HCT116 (cell line): Measurements from ENCODE around the gene ROR2. TPM values are rescaled to one million over a fixed set of nuclear protein-coding genes. Genes with fewer than 3 reads are reported as not detected.
A peak's percentile ranks its signal among the peaks of the same experiment; 100 is the strongest.

Source experiments
- ATAC-seq: fragments of 200-7000 bp; cut with Tn5 transposase; 2 replicates; pipeline ENCODE4 v1.9.1; 2020; ENCODE audit warnings: mild to moderate bottlenecking, moderate library complexity
- BruUV-seq: library from RNA; stranded (reverse); fragments of 400-500 nt; replicated peaks from 2 replicates; lab custom pipeline; 2021; lab: Mats Ljungman, UMichigan
- CTCF ChIA-PET: fragments of 300-600 bp; sonication (Branson Sonifier 250); formaldehyde crosslinking; loops from one replicate; lab custom pipeline; 2021; ENCODE audit warnings: antibody characterized with exemption; lab: Charles Lee
- POLR2A ChIA-PET: fragments of 300-600, 350-600 bp; sonication (Branson Sonifier 250); formaldehyde crosslinking; loops from one replicate; lab custom pipeline; 2021; ENCODE audit warnings: antibody characterized with exemption; lab: Charles Lee
- RAD21 ChIA-PET, 2 experiments: fragments of 300-600 bp; sonication (Branson Sonifier 250); formaldehyde crosslinking; loops; one replicate each; lab custom pipeline; 2023; ENCODE audit warnings: low total read pairs in 2 of 2; ENCODE audit not compliant: uncharacterized antibody in 2 of 2, unreplicated experiment in 2 of 2, low non-redundant PET in 1 of 2; lab: Charles Lee
- DNase-seq: peaks from one replicate; pipeline ENCODE4 v3.0.0-alpha.2; 2010; ENCODE audit warnings: low read depth, low spot score
- H2AFZ ChIP-seq: fragments of 200-600 bp; shearing (Covaris generic), sonication (generic); 2 replicates; pipeline ENCODE4 v1.6.1; 2017; ENCODE audit warnings: low read depth, mixed run types, mixed read lengths, antibody characterized with exemption, low read length; ENCODE audit not compliant: poor library complexity, severe bottlenecking
- H3K27ac ChIP-seq: 2 replicates; pipeline ENCODE4 v1.5.1; 2012; ENCODE audit warnings: low read depth, low read length
- H3K27me3 ChIP-seq: fragments of 200-600 bp; sonication (generic); 2 replicates; pipeline ENCODE4 v1.6.1; 2016; ENCODE audit warnings: mixed run types, low read length, mixed read lengths; ENCODE audit not compliant: insufficient read depth
- H3K36me3 ChIP-seq, 2 experiments: fragments of 200-500 bp in 1 of 2; fragments of 200-600 bp in 1 of 2; sonication (Bioruptor generic) in 1 of 2; sonication (generic) in 1 of 2; 2 replicates each; pipeline versions ENCODE4 v1.5.1 to v1.6.1; 2014 to 2016; ENCODE audit warnings: low read length in 2 of 2, inconsistent platforms in 1 of 2, mixed read lengths in 1 of 2, mixed run types in 1 of 2; ENCODE audit not compliant: insufficient read depth in 2 of 2, control insufficient read depth in 1 of 2
- H3K4me1 ChIP-seq, 2 experiments: fragments of 200-600 bp in 1 of 2; sonication (generic) in 1 of 2; 2 replicates each; pipeline versions ENCODE4 v1.5.1 to v1.6.1; 2012 to 2017; ENCODE audit warnings: low read length in 2 of 2, inconsistent platforms in 1 of 2, mild to moderate bottlenecking in 1 of 2, mixed read lengths in 1 of 2, mixed run types in 1 of 2, moderate library complexity in 1 of 2; ENCODE audit not compliant: insufficient read depth in 2 of 2, control insufficient read depth in 1 of 2
- H3K4me2 ChIP-seq: fragments of 200-600 bp; sonication (generic); 2 replicates; pipeline ENCODE4 v1.6.1; 2017; ENCODE audit warnings: mixed run types, low read length, mixed read lengths
- H3K4me3 ChIP-seq, 2 experiments: fragments of 200-600 bp in 1 of 2; sonication (generic) in 1 of 2; replicated peaks in 1 of 2; 2 replicates each; pipeline ENCODE4 v1.5.1; 2011 to 2016; ENCODE audit warnings: low read length in 2 of 2, control low read depth in 1 of 2, low read depth in 1 of 2, mild to moderate bottlenecking in 1 of 2, mixed read lengths in 1 of 2, mixed run types in 1 of 2
- H3K79me2 ChIP-seq: fragments of 200-600 bp; sonication (generic); 2 replicates; pipeline ENCODE4 v1.6.1; 2017; ENCODE audit warnings: mild to moderate bottlenecking, mixed run types, low read length, moderate library complexity, mixed read lengths; ENCODE audit not compliant: insufficient read depth
- H3K9ac ChIP-seq: fragments of 200-600 bp; sonication (generic); 2 replicates; pipeline ENCODE4 v1.6.1; 2016; ENCODE audit warnings: low read length, mixed read lengths
- H3K9me2 ChIP-seq: fragments of 200-600 bp; sonication (generic), shearing (Covaris generic); 2 replicates; pipeline ENCODE4 v1.6.1; 2017; ENCODE audit warnings: mixed run types, mild to moderate bottlenecking, moderate library complexity; ENCODE audit not compliant: insufficient read depth
- H3K9me3 ChIP-seq, 2 experiments: fragments of 200-500 bp in 1 of 2; fragments of 200-600 bp in 1 of 2; sonication (Bioruptor generic) in 1 of 2; sonication (generic) in 1 of 2; 2 replicates each; pipeline ENCODE4 v1.6.1; 2014 to 2017; ENCODE audit warnings: low read length in 2 of 2, mixed read lengths in 2 of 2, inconsistent platforms in 1 of 2, low read depth in 1 of 2, mild to moderate bottlenecking in 1 of 2, mixed run types in 1 of 2, moderate library complexity in 1 of 2; ENCODE audit not compliant: control insufficient read depth in 1 of 2, insufficient read depth in 1 of 2
- H4K20me1 ChIP-seq: fragments of 200-600 bp; sonication (generic), shearing (Covaris generic); 2 replicates; pipeline ENCODE4 v1.6.1; 2017; ENCODE audit warnings: mixed run types, mild to moderate bottlenecking, moderate library complexity; ENCODE audit not compliant: insufficient read depth
- CEBPB ChIP-seq: IDR thresholded peaks from 2 replicates; pipeline ENCODE4 v1.6.1; 2012; ENCODE audit warnings: low read depth
- ELF1 ChIP-seq: IDR thresholded peaks from 2 replicates; pipeline ENCODE4 v1.6.1; 2012; ENCODE audit warnings: low read depth, borderline replicate concordance
- EZH2 ChIP-seq: fragments of 200-600 bp; sonication (generic); IDR thresholded peaks from 2 replicates; pipeline ENCODE4 v1.6.1; 2017; ENCODE audit warnings: antibody characterized with exemption, mixed run types
- EZH2phosphoT487 ChIP-seq: fragments of 200-600 bp; IDR thresholded peaks from 2 replicates; pipeline ENCODE4 v1.6.1; 2018; ENCODE audit warnings: antibody characterized with exemption, borderline replicate concordance
- FOSL1 ChIP-seq: IDR thresholded peaks from 2 replicates; pipeline ENCODE4 v1.6.1; 2012; ENCODE audit warnings: low read depth
- JUND ChIP-seq: IDR thresholded peaks from 2 replicates; pipeline ENCODE4 v1.6.1; 2012
- POLR2A ChIP-seq: IDR thresholded peaks from 2 replicates; pipeline ENCODE4 v1.7.0; 2011; ENCODE audit warnings: borderline replicate concordance; ENCODE audit not compliant: insufficient read depth, insufficient read length; ENCODE audit errors: extremely low read depth
- POLR2AphosphoS5 ChIP-seq: IDR thresholded peaks from 2 replicates; pipeline ENCODE4 v1.6.1; 2011; ENCODE audit warnings: mild to moderate bottlenecking, low read depth, low read length, moderate library complexity
- SIN3A ChIP-seq: IDR thresholded peaks from 2 replicates; pipeline ENCODE4 v1.6.1; 2012; ENCODE audit warnings: low read depth
- SP1 ChIP-seq: IDR thresholded peaks from 2 replicates; pipeline ENCODE4 v1.6.1; 2012; ENCODE audit warnings: low read depth
- SRF ChIP-seq: IDR thresholded peaks from 2 replicates; pipeline ENCODE4 v1.6.1; 2012; ENCODE audit warnings: low read depth
- TCF7L2 ChIP-seq: IDR thresholded peaks from 2 replicates; pipeline ENCODE4 v1.7.0; 2011; ENCODE audit warnings: borderline replicate concordance, inconsistent platforms; ENCODE audit not compliant: insufficient read depth, insufficient read length; ENCODE audit errors: extremely low read depth
- YY1 ChIP-seq: IDR thresholded peaks from 2 replicates; pipeline ENCODE4 v1.6.1; 2011; ENCODE audit warnings: low read length, low read depth, moderate library complexity, mild to moderate bottlenecking; ENCODE audit not compliant: insufficient replicate concordance; ENCODE audit errors: extremely low read depth
- ZNF274 ChIP-seq: fragments of 200-500 bp; sonication (Bioruptor generic); IDR thresholded peaks from 2 replicates; pipeline ENCODE4 v1.6.1; 2014; ENCODE audit warnings: mild to moderate bottlenecking, low read depth, low read length, inconsistent platforms
- intact Hi-C: fragments of 100-400 bp; cut with micrococcal nuclease; formaldehyde crosslinking; loops from 2 replicates; pipeline ENCODE4 v1.10.0; 2022
- total RNA-seq: library from RNA; stranded (reverse); gene quantifications from one replicate; pipeline ENCODE4 v1.2.1, GENCODE V29; 2021; ENCODE audit not compliant: unreplicated experiment
- TF ChIP-seq, protein P1 (sequence below): IDR thresholded peaks from 2 replicates; pipeline ENCODE4 v1.6.1; 2012; ENCODE audit warnings: low read depth
- TF ChIP-seq, protein P2 (sequence below), 3 experiments: fragments of 200-600 bp in 1 of 3; sonication (generic) in 1 of 3; IDR thresholded peaks in 2 of 3; conservative IDR thresholded peaks in 1 of 3; 2 replicates each; pipeline ENCODE4 v1.5.1; 2012 to 2017; ENCODE audit warnings: low read depth in 2 of 3, low read length in 2 of 3, antibody characterized with exemption in 1 of 3, borderline replicate concordance in 1 of 3, control low read depth in 1 of 3, mild to moderate bottlenecking in 1 of 3, mixed read lengths in 1 of 3, mixed run types in 1 of 3, moderate library complexity in 1 of 3; ENCODE audit not compliant: insufficient read depth in 1 of 3

Gene ROR2
- total RNA-seq, 1 experiment from 2014 or later: 15.7 TPM

DNA sequence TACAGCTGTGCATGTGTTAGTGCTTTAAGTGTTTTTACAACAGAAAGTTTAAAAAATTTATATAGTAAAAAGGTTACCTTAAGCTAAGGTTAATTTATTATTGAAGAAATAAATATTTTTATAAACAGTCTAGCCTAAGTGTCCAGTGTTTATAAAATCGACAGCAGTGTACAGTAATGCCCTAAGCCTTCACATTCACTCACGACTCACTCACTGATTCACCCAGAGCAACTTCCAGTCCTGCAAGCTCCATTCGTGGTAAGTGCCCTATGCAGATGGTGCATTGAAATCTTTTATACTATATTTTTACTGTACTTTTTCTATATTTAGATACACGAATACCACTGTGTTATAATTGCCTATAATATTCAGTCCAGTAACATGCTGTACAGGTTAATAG is 159.1 kb downstream of the ROR2 start:
- Histone ChIP-seq H3K9me3 (no peaks in the 10 kb centered on the region), H3K4me3 (no peak overlapping the region), H3K79me2 (0 out of 2 replicates have a peak, but pooled peaks cover 5% of the 10 kb centered on the region), H3K9me2 (no peaks in the 10 kb centered on the region), H3K27me3 (no peaks in the 10 kb centered on the region), H3K27ac (no peak overlapping the region), H2AFZ (no peak overlapping the region), H3K36me3 (no peaks in the 10 kb centered on the region), H3K4me1 (peaks cover 8 to 17% of the 10 kb centered on the region in 2 experiments), H4K20me1 (no peaks in the 10 kb centered on the region), H3K4me2 (peak overlapping the region; percentile 31; the same call in 1 of the 2 replicates), H3K9ac (no peak overlapping the region)
- intact Hi-C loops: no loop called here
- ChIA-PET RAD21 (no interaction called here), CTCF (interaction anchor here (1.1 to 1.3 kb wide), 2 partner anchors 32 to 159 kb away, joined by 3 to 5 read pairs; partner anchors contain the start of gene ROR2), POLR2A (no interaction called here)
- TF ChIP-seq, protein P1, sequence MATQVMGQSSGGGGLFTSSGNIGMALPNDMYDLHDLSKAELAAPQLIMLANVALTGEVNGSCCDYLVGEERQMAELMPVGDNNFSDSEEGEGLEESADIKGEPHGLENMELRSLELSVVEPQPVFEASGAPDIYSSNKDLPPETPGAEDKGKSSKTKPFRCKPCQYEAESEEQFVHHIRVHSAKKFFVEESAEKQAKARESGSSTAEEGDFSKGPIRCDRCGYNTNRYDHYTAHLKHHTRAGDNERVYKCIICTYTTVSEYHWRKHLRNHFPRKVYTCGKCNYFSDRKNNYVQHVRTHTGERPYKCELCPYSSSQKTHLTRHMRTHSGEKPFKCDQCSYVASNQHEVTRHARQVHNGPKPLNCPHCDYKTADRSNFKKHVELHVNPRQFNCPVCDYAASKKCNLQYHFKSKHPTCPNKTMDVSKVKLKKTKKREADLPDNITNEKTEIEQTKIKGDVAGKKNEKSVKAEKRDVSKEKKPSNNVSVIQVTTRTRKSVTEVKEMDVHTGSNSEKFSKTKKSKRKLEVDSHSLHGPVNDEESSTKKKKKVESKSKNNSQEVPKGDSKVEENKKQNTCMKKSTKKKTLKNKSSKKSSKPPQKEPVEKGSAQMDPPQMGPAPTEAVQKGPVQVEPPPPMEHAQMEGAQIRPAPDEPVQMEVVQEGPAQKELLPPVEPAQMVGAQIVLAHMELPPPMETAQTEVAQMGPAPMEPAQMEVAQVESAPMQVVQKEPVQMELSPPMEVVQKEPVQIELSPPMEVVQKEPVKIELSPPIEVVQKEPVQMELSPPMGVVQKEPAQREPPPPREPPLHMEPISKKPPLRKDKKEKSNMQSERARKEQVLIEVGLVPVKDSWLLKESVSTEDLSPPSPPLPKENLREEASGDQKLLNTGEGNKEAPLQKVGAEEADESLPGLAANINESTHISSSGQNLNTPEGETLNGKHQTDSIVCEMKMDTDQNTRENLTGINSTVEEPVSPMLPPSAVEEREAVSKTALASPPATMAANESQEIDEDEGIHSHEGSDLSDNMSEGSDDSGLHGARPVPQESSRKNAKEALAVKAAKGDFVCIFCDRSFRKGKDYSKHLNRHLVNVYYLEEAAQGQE: no peak
- peak; percentile 57 for TF ChIP-seq JUND
- TF ChIP-seq CEBPB: no peak
- TF ChIP-seq FOSL1: peak; percentile 70
- no TSS peak for BruUV-seq
- DNase-seq (peak; percentile 13), ATAC-seq (peak; percentile 41; the same call in 1 of the 2 replicates)

DNA sequence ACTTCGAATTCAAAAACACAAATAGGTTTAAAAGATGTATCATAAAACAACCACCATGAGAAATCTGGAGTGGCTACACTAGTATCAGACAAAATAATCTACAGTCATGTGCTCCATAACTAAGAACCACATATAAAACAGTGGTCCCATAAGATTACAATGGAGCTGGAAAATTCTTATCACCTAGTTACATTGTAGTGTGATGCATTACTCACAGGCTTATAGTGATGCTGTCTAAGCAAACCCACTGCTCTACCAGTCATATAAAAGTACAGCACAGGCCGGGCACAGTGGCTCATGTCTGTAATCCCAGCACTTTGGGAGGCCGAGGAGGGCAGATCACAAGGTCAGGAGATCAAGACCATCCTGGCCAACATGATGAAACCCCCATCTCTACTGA is 160.1 kb downstream of the ROR2 start:
- ATAC-seq (no peak), DNase-seq (no peak)
- Histone ChIP-seq H3K27me3 (no peaks in the 10 kb centered on the region), H3K4me3 (no peak overlapping the region), H3K9me3 (no peaks in the 10 kb centered on the region), H4K20me1 (no peaks in the 10 kb centered on the region), H3K9ac (no peak overlapping the region), H2AFZ (no peak overlapping the region), H3K36me3 (no peaks in the 10 kb centered on the region), H3K27ac (no peak overlapping the region), H3K79me2 (0 out of 2 replicates have a peak, but pooled peaks cover 5% of the 10 kb centered on the region), H3K9me2 (no peaks in the 10 kb centered on the region), H3K4me1 (peaks cover 0 to 7% of the 10 kb centered on the region in 2 experiments), H3K4me2 (no peak overlapping the region)
- POLR2A ChIA-PET: no interaction called here
- intact Hi-C loops: no loop called here
- TF ChIP-seq TCF7L2 (no peak), SIN3A (no peak), POLR2A (no peak), EZH2phosphoT487 (no peak), POLR2AphosphoS5 (no peak), YY1 (no peak), ELF1 (no peak), CEBPB (no peak), ZNF274 (no peak), SRF (no peak), SP1 (no peak), EZH2 (no peak)
- TF ChIP-seq, protein P2, sequence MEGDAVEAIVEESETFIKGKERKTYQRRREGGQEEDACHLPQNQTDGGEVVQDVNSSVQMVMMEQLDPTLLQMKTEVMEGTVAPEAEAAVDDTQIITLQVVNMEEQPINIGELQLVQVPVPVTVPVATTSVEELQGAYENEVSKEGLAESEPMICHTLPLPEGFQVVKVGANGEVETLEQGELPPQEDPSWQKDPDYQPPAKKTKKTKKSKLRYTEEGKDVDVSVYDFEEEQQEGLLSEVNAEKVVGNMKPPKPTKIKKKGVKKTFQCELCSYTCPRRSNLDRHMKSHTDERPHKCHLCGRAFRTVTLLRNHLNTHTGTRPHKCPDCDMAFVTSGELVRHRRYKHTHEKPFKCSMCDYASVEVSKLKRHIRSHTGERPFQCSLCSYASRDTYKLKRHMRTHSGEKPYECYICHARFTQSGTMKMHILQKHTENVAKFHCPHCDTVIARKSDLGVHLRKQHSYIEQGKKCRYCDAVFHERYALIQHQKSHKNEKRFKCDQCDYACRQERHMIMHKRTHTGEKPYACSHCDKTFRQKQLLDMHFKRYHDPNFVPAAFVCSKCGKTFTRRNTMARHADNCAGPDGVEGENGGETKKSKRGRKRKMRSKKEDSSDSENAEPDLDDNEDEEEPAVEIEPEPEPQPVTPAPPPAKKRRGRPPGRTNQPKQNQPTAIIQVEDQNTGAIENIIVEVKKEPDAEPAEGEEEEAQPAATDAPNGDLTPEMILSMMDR (IDR thresholded peaks at IDR 0.05 in 2 of 3, conservative IDR thresholded peaks at IDR 0.05 in 1 of 3; ENCODE audit: borderline replicate concordance in 1 of 3, insufficient read depth in 1 of 3, low read depth in 2 of 3, low read length in 2 of 3): no peak
- CTCF ChIA-PET: interaction anchor here (1.1 to 1.3 kb wide), 2 partner anchors 31 to 160 kb away, joined by 3 to 5 read pairs; partner anchors contain the start of gene ROR2
- no TSS peak for BruUV-seq
- RAD21 ChIA-PET: no interaction called here
